Prostate gland (tissue), 2 donors: ENCODE data around the gene SLC25A21.

ENCODE experiments used
- POLR2A ChIP-seq: fragments of 450-650 bp; IDR thresholded peaks from one replicate; pipeline ENCODE4 v1.6.1; 2016; ENCODE audit warnings: antibody characterized with exemption, mild to moderate bottlenecking
- TF ChIP-seq, protein P1 (sequence below), 4 experiments: fragments of 200-600 bp in 2 of 4; fragments of 450-650 bp in 2 of 4; sonication (generic) in 2 of 4; IDR thresholded peaks; 1 replicate in 3 of 4; 2 replicates in 1 of 4; pipeline ENCODE4 v1.5.1; 2016 to 2019; ENCODE audit warnings: antibody characterized with exemption in 4 of 4, mild to moderate bottlenecking in 2 of 4, moderate library complexity in 2 of 4

DNA sequence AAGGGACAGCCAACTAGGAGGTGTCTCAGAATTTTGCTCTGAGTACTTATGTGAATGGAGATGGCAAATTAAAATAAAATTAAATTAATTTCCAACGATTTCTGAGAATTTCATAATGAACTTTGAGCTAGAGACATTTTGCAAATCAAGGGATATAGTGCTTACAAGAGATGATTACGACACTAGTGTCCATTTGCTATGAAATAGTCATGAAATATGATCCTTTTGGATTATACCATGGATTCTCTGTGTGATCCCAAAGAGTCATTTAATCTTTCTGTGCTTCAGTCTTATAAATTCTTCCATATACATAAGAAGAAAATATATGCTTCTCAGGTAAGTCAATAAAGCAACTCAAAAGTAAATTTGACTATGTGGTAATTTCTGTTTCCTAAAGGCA is 240.6 kb downstream of the SLC25A21 start:
- TF ChIP-seq, protein P1, sequence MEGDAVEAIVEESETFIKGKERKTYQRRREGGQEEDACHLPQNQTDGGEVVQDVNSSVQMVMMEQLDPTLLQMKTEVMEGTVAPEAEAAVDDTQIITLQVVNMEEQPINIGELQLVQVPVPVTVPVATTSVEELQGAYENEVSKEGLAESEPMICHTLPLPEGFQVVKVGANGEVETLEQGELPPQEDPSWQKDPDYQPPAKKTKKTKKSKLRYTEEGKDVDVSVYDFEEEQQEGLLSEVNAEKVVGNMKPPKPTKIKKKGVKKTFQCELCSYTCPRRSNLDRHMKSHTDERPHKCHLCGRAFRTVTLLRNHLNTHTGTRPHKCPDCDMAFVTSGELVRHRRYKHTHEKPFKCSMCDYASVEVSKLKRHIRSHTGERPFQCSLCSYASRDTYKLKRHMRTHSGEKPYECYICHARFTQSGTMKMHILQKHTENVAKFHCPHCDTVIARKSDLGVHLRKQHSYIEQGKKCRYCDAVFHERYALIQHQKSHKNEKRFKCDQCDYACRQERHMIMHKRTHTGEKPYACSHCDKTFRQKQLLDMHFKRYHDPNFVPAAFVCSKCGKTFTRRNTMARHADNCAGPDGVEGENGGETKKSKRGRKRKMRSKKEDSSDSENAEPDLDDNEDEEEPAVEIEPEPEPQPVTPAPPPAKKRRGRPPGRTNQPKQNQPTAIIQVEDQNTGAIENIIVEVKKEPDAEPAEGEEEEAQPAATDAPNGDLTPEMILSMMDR (IDR thresholded peaks at IDR 0.05), result no peak
- TF ChIP-seq POLR2A, result no peak
